SK-N-MC (cell line): ENCODE data around the gene GDPD5.

Experiments used
- EZH2 ChIP-seq: fragments of 200-600 bp; sonication (generic); IDR thresholded peaks from one replicate; pipeline ENCODE4 v1.6.1; 2017; ENCODE audit warnings: antibody characterized with exemption
- POLR2AphosphoS5 ChIP-seq: IDR thresholded peaks from 2 replicates; pipeline ENCODE4 v1.6.1; 2012; ENCODE audit warnings: mild to moderate bottlenecking, low read depth, low read length, borderline replicate concordance

GRCh38 chr11:75482931-75483469, 42.7 kb downstream of the GDPD5 start:
- TF ChIP-seq POLR2AphosphoS5 (no peak), EZH2 (no peak)
